Lower lobe of right lung (tissue), 2 donors: ENCODE data around the gene ASB18. TPM values are rescaled to one million over a fixed set of nuclear protein-coding genes. Genes with fewer than 3 reads are reported as not detected.

Experiments used
- ATAC-seq, 2 donors: fragments of 200-7000 bp; cut with Tn5 transposase; one replicate each; pipeline ENCODE4 v1.9.1; 2020 to 2022; ENCODE audit warnings: mild to moderate bottlenecking in 2 of 2, moderate library complexity in 2 of 2
- DNase-seq: peaks from one replicate; pipeline ENCODE4 v3.0.0-alpha.2; 2020
- H3K27ac ChIP-seq: fragments of 200-600 bp; one replicate; pipeline ENCODE4 v1.8.0; 2022
- H3K27me3 ChIP-seq: fragments of 200-600 bp; one replicate; pipeline ENCODE4 v1.8.0; 2022; ENCODE audit warnings: low read depth
- H3K36me3 ChIP-seq: fragments of 200-600 bp; one replicate; pipeline ENCODE4 v1.8.0; 2022; ENCODE audit warnings: mild to moderate bottlenecking
- H3K4me1 ChIP-seq: fragments of 200-600 bp; one replicate; pipeline ENCODE4 v1.8.0; 2022
- H3K4me3 ChIP-seq: fragments of 200-600 bp; one replicate; pipeline ENCODE4 v1.8.0; 2022; ENCODE audit warnings: mild to moderate bottlenecking
- H3K9me3 ChIP-seq: fragments of 200-600 bp; one replicate; pipeline ENCODE4 v1.8.0; 2022
- intact Hi-C: fragments of 100-400 bp; cut with DNase I; formaldehyde crosslinking; loops from one replicate; pipeline ENCODE4 v1.11.0; 2022
- total RNA-seq: library from RNA; stranded (reverse); fragmentation: NEBNext Ultra II Directional; extraction: Animal tissue kit (Norgen Biotek cat#: 25700); gene quantifications from one replicate; pipeline ENCODE4 v1.2.1, GENCODE V29; 2021
- TF ChIP-seq, protein P1 (sequence below): fragments of 200-600 bp; IDR thresholded peaks from one replicate; pipeline ENCODE4 v1.8.0; 2022; ENCODE audit warnings: antibody characterized with exemption, mild to moderate bottlenecking
- donor health status: DM: no; HTN: yes; CAD: no; lungs with severe emphysema.

The ASB18 gene
- total RNA-seq, 1 donor from 2014 or later = not detected

DNA sequence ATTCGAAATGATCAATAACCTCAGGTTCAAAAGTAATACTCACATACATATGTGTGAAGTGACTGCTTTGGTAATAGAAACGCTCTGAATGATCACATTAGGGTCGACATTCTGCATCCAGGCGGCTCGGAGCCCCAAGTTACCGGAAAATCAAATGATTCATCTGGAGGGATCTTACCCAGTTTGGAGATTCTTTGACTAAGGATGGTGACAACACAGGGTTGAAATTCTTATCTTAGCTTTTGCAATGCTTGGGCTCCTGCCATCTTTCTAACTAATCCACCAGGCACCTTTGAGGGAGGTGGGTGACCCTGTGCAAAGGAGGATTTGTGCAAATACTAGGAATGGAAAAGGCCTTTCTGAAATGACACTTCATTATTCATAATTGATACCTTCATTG is 106.8 kb downstream of the ASB18 start:
- H3K4me3 ChIP-seq = no peak overlapping the region
- no peak for DNase-seq
- TF ChIP-seq, protein P1, sequence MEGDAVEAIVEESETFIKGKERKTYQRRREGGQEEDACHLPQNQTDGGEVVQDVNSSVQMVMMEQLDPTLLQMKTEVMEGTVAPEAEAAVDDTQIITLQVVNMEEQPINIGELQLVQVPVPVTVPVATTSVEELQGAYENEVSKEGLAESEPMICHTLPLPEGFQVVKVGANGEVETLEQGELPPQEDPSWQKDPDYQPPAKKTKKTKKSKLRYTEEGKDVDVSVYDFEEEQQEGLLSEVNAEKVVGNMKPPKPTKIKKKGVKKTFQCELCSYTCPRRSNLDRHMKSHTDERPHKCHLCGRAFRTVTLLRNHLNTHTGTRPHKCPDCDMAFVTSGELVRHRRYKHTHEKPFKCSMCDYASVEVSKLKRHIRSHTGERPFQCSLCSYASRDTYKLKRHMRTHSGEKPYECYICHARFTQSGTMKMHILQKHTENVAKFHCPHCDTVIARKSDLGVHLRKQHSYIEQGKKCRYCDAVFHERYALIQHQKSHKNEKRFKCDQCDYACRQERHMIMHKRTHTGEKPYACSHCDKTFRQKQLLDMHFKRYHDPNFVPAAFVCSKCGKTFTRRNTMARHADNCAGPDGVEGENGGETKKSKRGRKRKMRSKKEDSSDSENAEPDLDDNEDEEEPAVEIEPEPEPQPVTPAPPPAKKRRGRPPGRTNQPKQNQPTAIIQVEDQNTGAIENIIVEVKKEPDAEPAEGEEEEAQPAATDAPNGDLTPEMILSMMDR = no peak
- no peak for ATAC-seq
- H3K4me1 ChIP-seq = no peaks in the 10 kb centered on the region
- intact Hi-C loops = no loop called here
- H3K9me3 ChIP-seq = peaks cover 9% of the 10 kb centered on the region
- no peaks in the 10 kb centered on the region for H3K36me3 ChIP-seq
- H3K27me3 ChIP-seq = peaks cover 36% of the 10 kb centered on the region
- no peak overlapping the region for H3K27ac ChIP-seq

DNA sequence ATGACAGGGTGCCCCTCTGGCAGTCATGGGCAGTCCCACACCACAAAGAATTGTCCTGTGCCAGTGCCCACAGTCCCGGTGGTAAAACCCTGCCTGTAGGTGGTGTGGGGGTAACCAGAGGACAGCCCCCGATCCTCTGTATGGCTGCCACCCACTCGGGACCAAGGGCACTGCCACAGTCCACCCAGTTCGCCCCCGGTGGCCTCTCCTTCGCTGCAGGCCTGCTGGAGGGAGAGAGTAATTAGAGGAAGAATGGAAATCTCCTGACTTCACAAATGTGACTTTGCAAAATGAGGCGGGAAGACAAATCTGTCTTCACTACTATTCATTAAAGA is 107.4 kb downstream of the ASB18 start:
- TF ChIP-seq, protein P1 = no peak
- no peak for DNase-seq
- intact Hi-C loops = no loop called here
- Histone ChIP-seq H3K36me3 (no peaks in the 10 kb centered on the region), H3K4me1 (no peaks in the 10 kb centered on the region), H3K27ac (no peak overlapping the region), H3K9me3 (peaks cover 11% of the 10 kb centered on the region), H3K4me3 (no peak overlapping the region), H3K27me3 (peaks cover 31% of the 10 kb centered on the region)
- no peak for ATAC-seq

DNA sequence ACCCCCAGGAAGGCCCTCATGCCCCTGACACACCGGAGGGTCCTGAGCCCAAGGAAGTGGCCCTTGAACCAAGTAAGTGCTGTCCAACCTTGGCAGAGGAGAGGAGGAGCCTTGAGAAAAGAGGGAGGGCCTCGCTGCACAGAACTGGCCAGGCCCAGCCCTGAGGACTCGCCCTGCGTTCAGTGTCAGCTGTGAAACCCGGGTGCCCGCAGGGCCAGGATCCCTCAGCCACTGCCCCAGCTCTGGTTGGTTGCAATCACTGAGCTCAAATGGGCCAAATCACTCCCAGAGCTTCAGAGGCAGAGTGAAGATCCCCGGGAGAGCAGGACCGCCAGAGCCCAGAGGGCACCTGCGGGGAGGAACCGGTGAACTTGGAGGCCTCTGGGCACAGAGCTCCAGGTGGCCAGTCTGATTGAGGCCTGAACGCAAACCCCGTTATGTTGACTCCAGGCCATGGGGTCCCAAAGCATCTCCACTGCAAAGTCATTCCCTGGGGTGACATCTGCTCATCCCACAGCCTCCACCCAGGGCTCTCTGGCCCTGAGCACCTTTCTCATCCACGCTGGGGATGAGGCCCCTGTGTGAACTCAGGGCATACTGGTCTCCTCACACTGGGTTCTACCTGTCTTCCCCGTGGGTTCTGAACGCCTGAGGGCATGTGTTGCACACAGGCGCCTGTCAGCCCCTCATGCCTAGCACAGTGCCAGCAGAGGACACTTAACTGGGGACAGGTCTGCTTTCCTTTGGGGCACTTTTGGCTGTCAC is 107.9 kb downstream of the ASB18 start:
- intact Hi-C loops = no loop called here
- H3K27me3 ChIP-seq = peaks cover 25% of the 10 kb centered on the region
- H3K4me1 ChIP-seq = no peaks in the 10 kb centered on the region
- H3K9me3 ChIP-seq = peaks cover 11% of the 10 kb centered on the region
- no peaks in the 10 kb centered on the region for H3K36me3 ChIP-seq
- TF ChIP-seq, protein P1 = no peak
- ATAC-seq = no peak
- DNase-seq = no peak
- no peak overlapping the region for H3K27ac ChIP-seq
- no peak overlapping the region for H3K4me3 ChIP-seq

DNA sequence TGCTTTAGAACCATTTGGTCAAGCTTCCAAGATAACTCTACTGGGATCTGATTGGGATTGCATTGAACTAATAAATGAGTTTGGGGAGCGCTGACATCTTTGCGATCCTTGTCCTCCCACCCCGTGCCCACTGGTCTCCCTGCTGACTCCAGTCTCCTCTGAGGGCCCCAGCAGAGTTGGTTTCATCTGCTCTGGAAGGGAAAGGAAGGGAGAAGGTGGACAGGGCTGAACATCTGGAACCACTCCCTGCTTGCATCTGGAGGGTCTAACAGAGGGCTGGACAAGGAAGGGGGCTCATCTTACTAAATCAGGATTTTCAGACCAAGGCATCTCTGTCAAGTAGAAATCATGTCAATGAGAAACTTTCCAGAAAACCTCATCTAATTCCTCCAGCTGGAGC is 108.8 kb downstream of the ASB18 start:
- no peak overlapping the region for H3K4me3 ChIP-seq
- peaks cover 17% of the 10 kb centered on the region for H3K27me3 ChIP-seq
- no peak overlapping the region for H3K27ac ChIP-seq
- DNase-seq (no peak), ATAC-seq (no peak)
- intact Hi-C loops = no loop called here
- peaks cover 11% of the 10 kb centered on the region for H3K9me3 ChIP-seq
- no peaks in the 10 kb centered on the region for H3K4me1 ChIP-seq
- H3K36me3 ChIP-seq = no peaks in the 10 kb centered on the region
- TF ChIP-seq, protein P1 = no peak

DNA sequence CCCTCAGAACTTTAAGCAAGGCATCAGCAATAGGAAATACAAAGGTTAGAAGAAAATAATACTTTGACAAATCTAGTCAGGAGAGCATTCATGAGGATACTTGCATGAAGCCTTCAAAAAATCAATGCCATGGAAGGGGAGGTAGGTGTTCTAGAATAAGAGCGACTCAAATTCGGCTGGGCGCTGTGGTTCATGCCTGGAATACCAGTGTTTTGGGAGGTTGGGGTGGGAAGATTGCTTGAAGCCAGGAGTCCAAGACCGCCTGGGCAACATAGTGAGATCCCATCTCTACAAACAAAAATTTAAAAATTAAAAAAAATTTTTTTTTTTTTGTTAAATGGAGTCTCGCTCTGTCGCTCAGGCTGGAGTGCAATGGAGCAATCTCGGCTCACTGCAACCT is 117.8 kb downstream of the ASB18 start:
- Histone ChIP-seq H3K27ac (no peak overlapping the region), H3K4me1 (no peaks in the 10 kb centered on the region), H3K36me3 (no peaks in the 10 kb centered on the region), H3K27me3 (no peaks in the 10 kb centered on the region), H3K9me3 (no peaks in the 10 kb centered on the region), H3K4me3 (no peak overlapping the region)
- TF ChIP-seq, protein P1 = no peak
- no peak for DNase-seq
- no peak for ATAC-seq
- intact Hi-C loops = no loop called here
